Tibial artery (tissue), 4 donors: ENCODE results near the gene WNT3A.
A peak's percentile ranks its signal among the peaks of the same experiment; 100 is the strongest.

ENCODE experiments used
- DNase-seq, 2 donors: peaks; one replicate each; pipeline ENCODE4 v3.0.0-alpha.2; 2019
- H3K27ac ChIP-seq, 2 donors: fragments of 200-600 bp; sonication (generic) in 1 of 2; 1 replicate in 1 of 2; 2 replicates in 1 of 2; pipeline ENCODE4 v1.5.1; 2018 to 2019; ENCODE audit warnings: mild to moderate bottlenecking in 1 of 2
- H3K27me3 ChIP-seq, 2 donors: fragments of 200-600 bp; sonication (generic) in 1 of 2; one replicate each; pipeline versions ENCODE4 v1.5.1 to v1.6.0; 2016 to 2019
- H3K36me3 ChIP-seq, 3 donors: fragments of 200-600 bp; sonication (generic) in 2 of 3; one replicate each; pipeline ENCODE4 v1.5.1; 2016 to 2019; ENCODE audit warnings: mild to moderate bottlenecking in 2 of 3
- H3K4me1 ChIP-seq, 4 donors: fragments of 200-600 bp; sonication (generic) in 2 of 4; 1 replicate in 3 of 4; 2 replicates in 1 of 4; pipeline ENCODE4 v1.5.1; 2016 to 2019
- H3K4me3 ChIP-seq, 2 donors: fragments of 200-600 bp; sonication (generic) in 1 of 2; 1 replicate in 1 of 2; 2 replicates in 1 of 2; pipeline ENCODE4 v1.5.1; 2018 to 2019; ENCODE audit warnings: mild to moderate bottlenecking in 2 of 2
- H3K9me3 ChIP-seq, 3 donors: fragments of 200-600 bp; sonication (generic) in 1 of 3; one replicate each; pipeline ENCODE4 v1.5.1; 2016 to 2019
- intact Hi-C: fragments of 100-400 bp; cut with DNase I; formaldehyde crosslinking; loops from one replicate; pipeline ENCODE4 v1.15.0; 2023; ENCODE audit warnings: low total_unique reads
- TF ChIP-seq, protein P1 (sequence below), 2 experiments: fragments of 200-600 bp in 1 of 2; fragments of 450-650 bp in 1 of 2; IDR thresholded peaks; one replicate each; pipeline ENCODE4 v1.5.1; 2017 to 2019; ENCODE audit warnings: antibody characterized with exemption in 2 of 2, mild to moderate bottlenecking in 1 of 2, moderate library complexity in 1 of 2

Gene WNT3A

DNA sequence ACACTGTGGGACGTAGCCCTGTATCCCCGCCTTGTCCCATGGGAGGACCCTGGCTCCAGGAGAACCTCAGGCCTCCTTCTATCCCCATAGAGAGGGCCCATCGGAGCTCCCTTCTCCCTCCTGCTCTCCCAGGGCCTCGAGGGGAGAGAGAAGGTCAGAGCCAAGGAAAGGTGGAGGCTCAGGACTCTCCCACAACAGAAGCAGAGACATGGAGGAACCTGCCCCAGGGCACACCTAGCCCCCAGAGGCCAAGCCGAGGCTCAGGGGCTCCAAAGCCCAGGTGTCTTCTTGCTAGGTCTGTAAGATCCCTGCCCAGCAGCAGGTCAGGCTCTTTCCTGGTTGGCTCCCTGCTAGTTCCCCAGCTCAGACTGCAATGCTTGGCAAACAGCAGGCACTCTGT, 41.3 kb downstream of the WNT3A start:
- Histone ChIP-seq H3K4me1 (peaks cover 0 to 7% (median 0%) of the 10 kb centered on the region in 4 donors), H3K9me3 (no peaks in the 10 kb centered on the region), H3K27ac (no peak overlapping the region), H3K27me3 (peaks cover 0 to 36% of the 10 kb centered on the region in 2 donors), H3K4me3 (no peak overlapping the region), H3K36me3 (no peaks in the 10 kb centered on the region)
- intact Hi-C loops: no loop called here
- DNase-seq: no peak
- TF ChIP-seq, protein P1, sequence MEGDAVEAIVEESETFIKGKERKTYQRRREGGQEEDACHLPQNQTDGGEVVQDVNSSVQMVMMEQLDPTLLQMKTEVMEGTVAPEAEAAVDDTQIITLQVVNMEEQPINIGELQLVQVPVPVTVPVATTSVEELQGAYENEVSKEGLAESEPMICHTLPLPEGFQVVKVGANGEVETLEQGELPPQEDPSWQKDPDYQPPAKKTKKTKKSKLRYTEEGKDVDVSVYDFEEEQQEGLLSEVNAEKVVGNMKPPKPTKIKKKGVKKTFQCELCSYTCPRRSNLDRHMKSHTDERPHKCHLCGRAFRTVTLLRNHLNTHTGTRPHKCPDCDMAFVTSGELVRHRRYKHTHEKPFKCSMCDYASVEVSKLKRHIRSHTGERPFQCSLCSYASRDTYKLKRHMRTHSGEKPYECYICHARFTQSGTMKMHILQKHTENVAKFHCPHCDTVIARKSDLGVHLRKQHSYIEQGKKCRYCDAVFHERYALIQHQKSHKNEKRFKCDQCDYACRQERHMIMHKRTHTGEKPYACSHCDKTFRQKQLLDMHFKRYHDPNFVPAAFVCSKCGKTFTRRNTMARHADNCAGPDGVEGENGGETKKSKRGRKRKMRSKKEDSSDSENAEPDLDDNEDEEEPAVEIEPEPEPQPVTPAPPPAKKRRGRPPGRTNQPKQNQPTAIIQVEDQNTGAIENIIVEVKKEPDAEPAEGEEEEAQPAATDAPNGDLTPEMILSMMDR (IDR thresholded peaks at IDR 0.05): no peak

- H3K27ac ChIP-seq: no peak overlapping the region
- peaks cover 0 to 43% of the 10 kb centered on the region in 2 donors for H3K27me3 ChIP-seq
- intact Hi-C loops: no loop called here
- no peaks in the 10 kb centered on the region for H3K36me3 ChIP-seq
- TF ChIP-seq, protein P1 (IDR thresholded peaks at IDR 0.05): no peak
- DNase-seq: no peak
- peaks cover 0 to 7% (median 0%) of the 10 kb centered on the region in 4 donors for H3K4me1 ChIP-seq
- H3K4me3 ChIP-seq: no peak overlapping the region
- H3K9me3 ChIP-seq: no peaks in the 10 kb centered on the region
These were observed 42.0 kb downstream of the WNT3A start for GRCh38 chr1:228048659-228049298.

DNA sequence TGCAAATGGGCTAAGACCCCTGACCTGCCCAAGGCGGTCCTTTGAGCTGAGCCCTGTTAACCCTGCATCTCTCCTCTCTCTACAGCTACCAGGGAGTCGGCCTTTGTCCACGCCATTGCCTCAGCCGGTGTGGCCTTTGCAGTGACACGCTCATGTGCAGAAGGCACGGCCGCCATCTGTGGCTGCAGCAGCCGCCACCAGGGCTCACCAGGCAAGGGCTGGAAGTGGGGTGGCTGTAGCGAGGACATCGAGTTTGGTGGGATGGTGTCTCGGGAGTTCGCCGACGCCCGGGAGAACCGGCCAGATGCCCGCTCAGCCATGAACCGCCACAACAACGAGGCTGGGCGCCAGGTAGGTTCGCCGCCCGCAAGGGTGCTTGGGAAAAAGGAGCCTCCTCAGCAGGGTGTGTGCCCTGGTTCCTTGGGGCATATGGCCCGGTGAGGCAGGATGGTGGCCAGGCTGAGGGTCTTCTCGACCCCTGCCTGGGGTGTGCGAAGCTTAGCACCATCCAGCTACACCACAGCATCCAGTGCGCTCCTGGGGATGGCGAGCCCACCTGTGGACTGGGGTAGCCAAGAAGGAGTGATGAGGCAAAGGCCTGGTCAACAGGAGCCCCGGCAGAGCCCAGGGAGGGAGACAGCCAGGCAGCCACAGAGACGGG, 43.9 kb downstream of the WNT3A start:
- Histone ChIP-seq H3K27me3 (peaks cover 0 to 47% of the 10 kb centered on the region in 2 donors), H3K4me3 (no peak overlapping the region), H3K36me3 (no peaks in the 10 kb centered on the region), H3K27ac (no peak overlapping the region), H3K4me1 (peaks cover 0 to 5% (median 0%) of the 10 kb centered on the region in 4 donors), H3K9me3 (no peaks in the 10 kb centered on the region)
- no peak for DNase-seq
- intact Hi-C loops: no loop called here
- TF ChIP-seq, protein P1 (IDR thresholded peaks at IDR 0.05): no peak

GRCh38 chr1:228058172-228058948, 51.6 kb downstream of the WNT3A start:
- intact Hi-C loops: no loop called here
- H3K36me3 ChIP-seq: no peaks in the 10 kb centered on the region
- no peaks in the 10 kb centered on the region for H3K9me3 ChIP-seq
- no peak overlapping the region for H3K4me3 ChIP-seq
- peak in 1 of 2 donors; percentile 31 for DNase-seq
- H3K4me1 ChIP-seq: peaks cover 0 to 23% (median 17%) of the 10 kb centered on the region in 4 donors
- H3K27me3 ChIP-seq: peaks cover 3 to 64% of the 10 kb centered on the region in 2 donors
- TF ChIP-seq, protein P1 (IDR thresholded peaks at IDR 0.05): no peak
- H3K27ac ChIP-seq: no peak overlapping the region

DNA sequence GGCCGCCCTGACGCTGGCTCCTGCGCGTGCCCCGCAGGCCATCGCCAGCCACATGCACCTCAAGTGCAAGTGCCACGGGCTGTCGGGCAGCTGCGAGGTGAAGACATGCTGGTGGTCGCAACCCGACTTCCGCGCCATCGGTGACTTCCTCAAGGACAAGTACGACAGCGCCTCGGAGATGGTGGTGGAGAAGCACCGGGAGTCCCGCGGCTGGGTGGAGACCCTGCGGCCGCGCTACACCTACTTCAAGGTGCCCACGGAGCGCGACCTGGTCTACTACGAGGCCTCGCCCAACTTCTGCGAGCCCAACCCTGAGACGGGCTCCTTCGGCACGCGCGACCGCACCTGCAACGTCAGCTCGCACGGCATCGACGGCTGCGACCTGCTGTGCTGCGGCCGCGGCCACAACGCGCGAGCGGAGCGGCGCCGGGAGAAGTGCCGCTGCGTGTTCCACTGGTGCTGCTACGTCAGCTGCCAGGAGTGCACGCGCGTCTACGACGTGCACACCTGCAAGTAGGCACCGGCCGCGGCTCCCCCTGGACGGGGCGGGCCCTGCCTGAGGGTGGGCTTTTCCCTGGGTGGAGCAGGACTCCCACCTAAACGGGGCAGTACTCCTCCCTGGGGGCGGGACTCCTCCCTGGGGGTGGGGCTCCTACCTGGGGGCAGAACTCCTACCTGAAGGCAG, 52.3 kb downstream of the WNT3A start:
- Histone ChIP-seq H3K27ac (no peak overlapping the region), H3K4me1 (peaks cover 0 to 23% (median 17%) of the 10 kb centered on the region in 4 donors), H3K36me3 (no peaks in the 10 kb centered on the region), H3K27me3 (peaks cover 3 to 64% of the 10 kb centered on the region in 2 donors), H3K4me3 (no peak overlapping the region), H3K9me3 (no peaks in the 10 kb centered on the region)
- intact Hi-C loops: no loop called here
- peak in 1 of 2 donors; percentile 57 for DNase-seq
- TF ChIP-seq, protein P1 (IDR thresholded peaks at IDR 0.05): no peak
